GM23338 (cell line): ENCODE results near the gene IPPK. TPM values are rescaled to one million over a fixed set of nuclear protein-coding genes. Genes with fewer than 3 reads are reported as not detected.

Experiments used
- ATAC-seq: fragments of 200-7000 bp; cut with Tn5 transposase; 3 replicates; pipeline ENCODE4 v1.9.1; 2020
- DNase-seq: peaks from one replicate; pipeline ENCODE4 v3.0.0-alpha.2; 2015; ENCODE audit warnings: low spot score
- H2AFZ ChIP-seq: fragments of 200-600 bp; sonication (generic); 2 replicates; pipeline ENCODE4 v1.8.0; 2016; ENCODE audit warnings: antibody characterized with exemption, mild to moderate bottlenecking, moderate library complexity
- H3F3A ChIP-seq: fragments of 200-600 bp; sonication (generic); replicated peaks from 2 replicates; pipeline ENCODE4 v1.8.0; 2017; ENCODE audit warnings: antibody characterized with exemption, mixed run types, low read depth
- H3K27ac ChIP-seq: fragments of 200-600 bp; sonication (generic); 2 replicates; pipeline ENCODE4 v1.6.1; 2016; ENCODE audit warnings: low read depth
- H3K27me3 ChIP-seq: fragments of 200-600 bp; sonication (generic); 2 replicates; pipeline ENCODE4 v1.8.0; 2016; ENCODE audit warnings: mild to moderate bottlenecking, mixed run types, moderate library complexity; ENCODE audit not compliant: insufficient read depth
- H3K36me3 ChIP-seq: fragments of 200-600 bp; sonication (generic); 2 replicates; pipeline ENCODE4 v1.8.0; 2016; ENCODE audit warnings: mild to moderate bottlenecking; ENCODE audit not compliant: insufficient read depth
- H3K4me1 ChIP-seq: fragments of 200-600 bp; sonication (generic); 2 replicates; pipeline ENCODE4 v1.8.0; 2016; ENCODE audit warnings: mild to moderate bottlenecking, moderate library complexity; ENCODE audit not compliant: insufficient read depth
- H3K4me2 ChIP-seq: fragments of 200-600 bp; sonication (generic); 2 replicates; pipeline ENCODE4 v1.7.1; 2017; ENCODE audit warnings: mixed run types
- H3K4me3 ChIP-seq: fragments of 200-600 bp; sonication (generic); 2 replicates; pipeline ENCODE4 v1.6.1; 2016; ENCODE audit warnings: mixed run types
- H3K79me2 ChIP-seq: fragments of 200-600 bp; sonication (generic); replicated peaks from 2 replicates; pipeline ENCODE4 v1.8.0; 2017; ENCODE audit warnings: mild to moderate bottlenecking; ENCODE audit not compliant: insufficient read depth
- H3K9me2 ChIP-seq: fragments of 200-600 bp; sonication (generic); 2 replicates; pipeline ENCODE4 v1.8.0; 2017; ENCODE audit not compliant: insufficient read depth
- H4K20me1 ChIP-seq: fragments of 200-600 bp; sonication (generic); replicated peaks from 2 replicates; pipeline ENCODE4 v1.8.0; 2017; ENCODE audit warnings: mild to moderate bottlenecking; ENCODE audit not compliant: insufficient read depth
- H3K27ac Mint-ChIP-seq: 2 replicates; pipeline ENCODE4 v1.8.0; 2020; ENCODE audit warnings: inconsistent platforms, mild to moderate bottlenecking, moderate library complexity, mixed read lengths
- H3K27me3 Mint-ChIP-seq: 3 replicates; pipeline ENCODE4 v1.8.0; 2022; ENCODE audit warnings: low read depth, mild to moderate bottlenecking, moderate library complexity, mixed read lengths, inconsistent platforms; ENCODE audit not compliant: insufficient read depth, poor library complexity
- H3K36me3 Mint-ChIP-seq: 3 replicates; pipeline ENCODE4 v1.8.0; 2021; ENCODE audit warnings: low read depth, mild to moderate bottlenecking, inconsistent platforms, moderate library complexity, mixed read lengths
- H3K4me1 Mint-ChIP-seq: 3 replicates; pipeline ENCODE4 v1.8.0; 2020; ENCODE audit warnings: mild to moderate bottlenecking, inconsistent platforms, mixed read lengths
- H3K4me3 Mint-ChIP-seq: 3 replicates; pipeline ENCODE4 v1.8.0; 2021; ENCODE audit warnings: moderate library complexity, mild to moderate bottlenecking, inconsistent platforms, mixed read lengths
- H3K9me3 Mint-ChIP-seq: 3 replicates; pipeline ENCODE4 v1.8.0; 2020; ENCODE audit warnings: moderate library complexity, mild to moderate bottlenecking, inconsistent platforms, mixed read lengths
- CREB1 ChIP-seq: fragments of 250-450 bp; sonication (Bioruptor Pico); IDR thresholded peaks from 2 replicates; pipeline ENCODE4 v1.5.0; 2020; ENCODE audit warnings: low read depth, mild to moderate bottlenecking, moderate library complexity
- EZH2 ChIP-seq: fragments of 200-600 bp; sonication (generic); IDR thresholded peaks from one replicate; pipeline ENCODE4 v1.8.0; 2017; ENCODE audit warnings: antibody characterized with exemption, mild to moderate bottlenecking, low read depth; ENCODE audit not compliant: unreplicated experiment
- EZH2phosphoT487 ChIP-seq: fragments of 200-600 bp; sonication (generic); IDR thresholded peaks from one replicate; pipeline ENCODE4 v1.8.1; 2018; ENCODE audit warnings: antibody characterized with exemption; ENCODE audit not compliant: unreplicated experiment
- JUNB ChIP-seq: IDR thresholded peaks from one replicate; pipeline ENCODE4 v1.6.1; 2016; ENCODE audit warnings: antibody characterized with exemption; ENCODE audit not compliant: unreplicated experiment
- NANOG ChIP-seq: IDR thresholded peaks from 2 replicates; pipeline ENCODE4 v1.6.1; 2016; ENCODE audit warnings: antibody characterized with exemption, borderline replicate concordance
- POLR2AphosphoS5 ChIP-seq: IDR thresholded peaks from 2 replicates; pipeline ENCODE4 v1.6.1; 2016; ENCODE audit warnings: antibody characterized with exemption, low read depth
- STAT1 ChIP-seq: IDR thresholded peaks from one replicate; pipeline ENCODE4 v1.6.1; 2016; ENCODE audit warnings: antibody characterized with exemption; ENCODE audit not compliant: unreplicated experiment
- ZNF331 ChIP-seq: fragments of 250-450 bp; sonication (Bioruptor Pico); IDR thresholded peaks from 2 replicates; pipeline ENCODE4 v1.5.0; 2020; ENCODE audit warnings: low read depth, mild to moderate bottlenecking, moderate library complexity
- polyA plus RNA-seq: library from polyadenylated mRNA; unstranded; fragments of >200 nt; fragmentation: Nextera tagmentation; extraction: Ambion mirVana; gene quantifications from 2 replicates; pipeline ENCODE4 v1.2.1, GENCODE V29; 2016
- total RNA-seq: library from RNA; depleted of rRNA; stranded (reverse); fragments of >200 nt; shearing (Covaris generic); gene quantifications from 2 replicates; pipeline ENCODE4 v1.2.3, GENCODE V29; 2014
- TF ChIP-seq, protein P1 (sequence below), 2 experiments: fragments of 200-600 bp in 1 of 2; sonication (generic) in 1 of 2; conservative IDR thresholded peaks; 2 replicates each; pipeline versions ENCODE4 v1.5.1 to v1.6.1; 2016 to 2017; ENCODE audit warnings: antibody characterized with exemption in 2 of 2, low read depth in 2 of 2, mild to moderate bottlenecking in 2 of 2, moderate library complexity in 1 of 2
- TF ChIP-seq, protein P2 (sequence below): fragments of 250-450 bp; sonication (Bioruptor Pico); IDR thresholded peaks from 2 replicates; pipeline ENCODE4 v1.5.0; 2020; ENCODE audit warnings: mild to moderate bottlenecking, moderate library complexity
- TF ChIP-seq, protein P3 (sequence below): IDR thresholded peaks from one replicate; pipeline ENCODE4 v1.6.1; 2018; ENCODE audit warnings: antibody characterized with exemption; ENCODE audit not compliant: unreplicated experiment
- TF ChIP-seq, protein P4 (sequence below): IDR thresholded peaks from 2 replicates; pipeline ENCODE4 v1.6.1; 2016; ENCODE audit warnings: antibody characterized with exemption

Gene IPPK
- total and polyA plus RNA-seq, 2 experiments from 2014 or later = 6.5 to 17.5 TPM

DNA sequence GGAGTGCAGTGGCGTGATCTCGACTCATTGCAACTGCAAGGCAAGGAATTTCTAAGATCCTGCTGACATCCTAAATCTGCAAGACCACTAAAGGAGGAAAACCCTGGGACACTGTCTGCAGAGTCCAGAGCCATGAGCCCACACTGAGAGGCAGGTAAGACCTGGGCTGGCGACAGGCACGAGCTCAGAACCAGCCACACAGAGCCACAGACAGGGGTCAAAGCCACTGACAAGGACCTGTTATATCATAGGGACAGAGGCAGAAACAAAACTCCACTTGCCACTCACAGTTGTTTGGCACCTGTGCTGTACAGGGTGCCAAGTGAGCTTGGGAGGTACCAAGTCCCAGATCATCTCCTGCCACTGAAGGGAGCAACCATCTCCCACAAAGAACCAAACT is 34.2 kb downstream of the IPPK start:
- no peak for DNase-seq

More for the DNA sequence above, 34.2 kb downstream of the IPPK start:
- H3K27ac ChIP-seq = 0 out of 2 replicates have a peak overlapping the region, but pooled peaks have one; percentile 69
- ATAC-seq = no peak
- peaks cover 35% of the 10 kb centered on the region for H3K36me3 Mint-ChIP-seq
- H3K9me2 ChIP-seq = no peaks in the 10 kb centered on the region
- TF ChIP-seq, protein P1, sequence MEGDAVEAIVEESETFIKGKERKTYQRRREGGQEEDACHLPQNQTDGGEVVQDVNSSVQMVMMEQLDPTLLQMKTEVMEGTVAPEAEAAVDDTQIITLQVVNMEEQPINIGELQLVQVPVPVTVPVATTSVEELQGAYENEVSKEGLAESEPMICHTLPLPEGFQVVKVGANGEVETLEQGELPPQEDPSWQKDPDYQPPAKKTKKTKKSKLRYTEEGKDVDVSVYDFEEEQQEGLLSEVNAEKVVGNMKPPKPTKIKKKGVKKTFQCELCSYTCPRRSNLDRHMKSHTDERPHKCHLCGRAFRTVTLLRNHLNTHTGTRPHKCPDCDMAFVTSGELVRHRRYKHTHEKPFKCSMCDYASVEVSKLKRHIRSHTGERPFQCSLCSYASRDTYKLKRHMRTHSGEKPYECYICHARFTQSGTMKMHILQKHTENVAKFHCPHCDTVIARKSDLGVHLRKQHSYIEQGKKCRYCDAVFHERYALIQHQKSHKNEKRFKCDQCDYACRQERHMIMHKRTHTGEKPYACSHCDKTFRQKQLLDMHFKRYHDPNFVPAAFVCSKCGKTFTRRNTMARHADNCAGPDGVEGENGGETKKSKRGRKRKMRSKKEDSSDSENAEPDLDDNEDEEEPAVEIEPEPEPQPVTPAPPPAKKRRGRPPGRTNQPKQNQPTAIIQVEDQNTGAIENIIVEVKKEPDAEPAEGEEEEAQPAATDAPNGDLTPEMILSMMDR (conservative IDR thresholded peaks at IDR 0.05; ENCODE audit: low read depth in 2 of 2) = no peak
- TF ChIP-seq STAT1 = no peak
- TF ChIP-seq EZH2phosphoT487 = no peak
- TF ChIP-seq JUNB = no peak
- TF ChIP-seq NANOG = no peak
- TF ChIP-seq POLR2AphosphoS5 = no peak
- TF ChIP-seq, protein P2, sequence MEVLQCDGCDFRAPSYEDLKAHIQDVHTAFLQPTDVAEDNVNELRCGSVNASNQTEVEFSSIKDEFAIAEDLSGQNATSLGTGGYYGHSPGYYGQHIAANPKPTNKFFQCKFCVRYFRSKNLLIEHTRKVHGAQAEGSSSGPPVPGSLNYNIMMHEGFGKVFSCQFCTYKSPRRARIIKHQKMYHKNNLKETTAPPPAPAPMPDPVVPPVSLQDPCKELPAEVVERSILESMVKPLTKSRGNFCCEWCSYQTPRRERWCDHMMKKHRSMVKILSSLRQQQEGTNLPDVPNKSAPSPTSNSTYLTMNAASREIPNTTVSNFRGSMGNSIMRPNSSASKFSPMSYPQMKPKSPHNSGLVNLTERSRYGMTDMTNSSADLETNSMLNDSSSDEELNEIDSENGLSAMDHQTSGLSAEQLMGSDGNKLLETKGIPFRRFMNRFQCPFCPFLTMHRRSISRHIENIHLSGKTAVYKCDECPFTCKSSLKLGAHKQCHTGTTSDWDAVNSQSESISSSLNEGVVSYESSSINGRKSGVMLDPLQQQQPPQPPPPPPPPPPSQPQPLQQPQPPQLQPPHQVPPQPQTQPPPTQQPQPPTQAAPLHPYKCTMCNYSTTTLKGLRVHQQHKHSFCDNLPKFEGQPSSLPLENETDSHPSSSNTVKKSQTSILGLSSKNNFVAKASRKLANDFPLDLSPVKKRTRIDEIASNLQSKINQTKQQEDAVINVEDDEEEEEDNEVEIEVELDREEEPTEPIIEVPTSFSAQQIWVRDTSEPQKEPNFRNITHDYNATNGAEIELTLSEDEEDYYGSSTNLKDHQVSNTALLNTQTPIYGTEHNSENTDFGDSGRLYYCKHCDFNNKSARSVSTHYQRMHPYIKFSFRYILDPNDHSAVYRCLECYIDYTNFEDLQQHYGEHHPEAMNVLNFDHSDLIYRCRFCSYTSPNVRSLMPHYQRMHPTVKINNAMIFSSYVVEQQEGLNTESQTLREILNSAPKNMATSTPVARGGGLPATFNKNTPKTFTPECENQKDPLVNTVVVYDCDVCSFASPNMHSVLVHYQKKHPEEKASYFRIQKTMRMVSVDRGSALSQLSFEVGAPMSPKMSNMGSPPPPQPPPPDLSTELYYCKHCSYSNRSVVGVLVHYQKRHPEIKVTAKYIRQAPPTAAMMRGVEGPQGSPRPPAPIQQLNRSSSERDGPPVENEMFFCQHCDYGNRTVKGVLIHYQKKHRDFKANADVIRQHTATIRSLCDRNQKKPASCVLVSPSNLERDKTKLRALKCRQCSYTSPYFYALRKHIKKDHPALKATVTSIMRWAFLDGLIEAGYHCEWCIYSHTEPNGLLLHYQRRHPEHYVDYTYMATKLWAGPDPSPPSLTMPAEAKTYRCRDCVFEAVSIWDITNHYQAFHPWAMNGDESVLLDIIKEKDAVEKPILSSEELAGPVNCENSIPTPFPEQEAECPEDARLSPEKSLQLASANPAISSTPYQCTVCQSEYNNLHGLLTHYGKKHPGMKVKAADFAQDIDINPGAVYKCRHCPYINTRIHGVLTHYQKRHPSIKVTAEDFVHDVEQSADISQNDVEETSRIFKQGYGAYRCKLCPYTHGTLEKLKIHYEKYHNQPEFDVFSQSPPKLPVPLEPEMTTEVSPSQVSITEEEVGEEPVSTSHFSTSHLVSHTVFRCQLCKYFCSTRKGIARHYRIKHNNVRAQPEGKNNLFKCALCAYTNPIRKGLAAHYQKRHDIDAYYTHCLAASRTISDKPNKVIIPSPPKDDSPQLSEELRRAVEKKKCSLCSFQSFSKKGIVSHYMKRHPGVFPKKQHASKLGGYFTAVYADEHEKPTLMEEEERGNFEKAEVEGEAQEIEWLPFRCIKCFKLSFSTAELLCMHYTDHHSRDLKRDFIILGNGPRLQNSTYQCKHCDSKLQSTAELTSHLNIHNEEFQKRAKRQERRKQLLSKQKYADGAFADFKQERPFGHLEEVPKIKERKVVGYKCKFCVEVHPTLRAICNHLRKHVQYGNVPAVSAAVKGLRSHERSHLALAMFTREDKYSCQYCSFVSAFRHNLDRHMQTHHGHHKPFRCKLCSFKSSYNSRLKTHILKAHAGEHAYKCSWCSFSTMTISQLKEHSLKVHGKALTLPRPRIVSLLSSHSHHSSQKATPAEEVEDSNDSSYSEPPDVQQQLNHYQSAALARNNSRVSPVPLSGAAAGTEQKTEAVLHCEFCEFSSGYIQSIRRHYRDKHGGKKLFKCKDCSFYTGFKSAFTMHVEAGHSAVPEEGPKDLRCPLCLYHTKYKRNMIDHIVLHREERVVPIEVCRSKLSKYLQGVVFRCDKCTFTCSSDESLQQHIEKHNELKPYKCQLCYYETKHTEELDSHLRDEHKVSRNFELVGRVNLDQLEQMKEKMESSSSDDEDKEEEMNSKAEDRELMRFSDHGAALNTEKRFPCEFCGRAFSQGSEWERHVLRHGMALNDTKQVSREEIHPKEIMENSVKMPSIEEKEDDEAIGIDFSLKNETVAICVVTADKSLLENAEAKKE (CRISPR knock-in tag) = no peak
- TF ChIP-seq ZNF331 (CRISPR knock-in tag) = no peak
- TF ChIP-seq, protein P3, sequence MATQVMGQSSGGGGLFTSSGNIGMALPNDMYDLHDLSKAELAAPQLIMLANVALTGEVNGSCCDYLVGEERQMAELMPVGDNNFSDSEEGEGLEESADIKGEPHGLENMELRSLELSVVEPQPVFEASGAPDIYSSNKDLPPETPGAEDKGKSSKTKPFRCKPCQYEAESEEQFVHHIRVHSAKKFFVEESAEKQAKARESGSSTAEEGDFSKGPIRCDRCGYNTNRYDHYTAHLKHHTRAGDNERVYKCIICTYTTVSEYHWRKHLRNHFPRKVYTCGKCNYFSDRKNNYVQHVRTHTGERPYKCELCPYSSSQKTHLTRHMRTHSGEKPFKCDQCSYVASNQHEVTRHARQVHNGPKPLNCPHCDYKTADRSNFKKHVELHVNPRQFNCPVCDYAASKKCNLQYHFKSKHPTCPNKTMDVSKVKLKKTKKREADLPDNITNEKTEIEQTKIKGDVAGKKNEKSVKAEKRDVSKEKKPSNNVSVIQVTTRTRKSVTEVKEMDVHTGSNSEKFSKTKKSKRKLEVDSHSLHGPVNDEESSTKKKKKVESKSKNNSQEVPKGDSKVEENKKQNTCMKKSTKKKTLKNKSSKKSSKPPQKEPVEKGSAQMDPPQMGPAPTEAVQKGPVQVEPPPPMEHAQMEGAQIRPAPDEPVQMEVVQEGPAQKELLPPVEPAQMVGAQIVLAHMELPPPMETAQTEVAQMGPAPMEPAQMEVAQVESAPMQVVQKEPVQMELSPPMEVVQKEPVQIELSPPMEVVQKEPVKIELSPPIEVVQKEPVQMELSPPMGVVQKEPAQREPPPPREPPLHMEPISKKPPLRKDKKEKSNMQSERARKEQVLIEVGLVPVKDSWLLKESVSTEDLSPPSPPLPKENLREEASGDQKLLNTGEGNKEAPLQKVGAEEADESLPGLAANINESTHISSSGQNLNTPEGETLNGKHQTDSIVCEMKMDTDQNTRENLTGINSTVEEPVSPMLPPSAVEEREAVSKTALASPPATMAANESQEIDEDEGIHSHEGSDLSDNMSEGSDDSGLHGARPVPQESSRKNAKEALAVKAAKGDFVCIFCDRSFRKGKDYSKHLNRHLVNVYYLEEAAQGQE = no peak
- no peak for TF ChIP-seq CREB1 (CRISPR knock-in tag)
- TF ChIP-seq, protein P4, sequence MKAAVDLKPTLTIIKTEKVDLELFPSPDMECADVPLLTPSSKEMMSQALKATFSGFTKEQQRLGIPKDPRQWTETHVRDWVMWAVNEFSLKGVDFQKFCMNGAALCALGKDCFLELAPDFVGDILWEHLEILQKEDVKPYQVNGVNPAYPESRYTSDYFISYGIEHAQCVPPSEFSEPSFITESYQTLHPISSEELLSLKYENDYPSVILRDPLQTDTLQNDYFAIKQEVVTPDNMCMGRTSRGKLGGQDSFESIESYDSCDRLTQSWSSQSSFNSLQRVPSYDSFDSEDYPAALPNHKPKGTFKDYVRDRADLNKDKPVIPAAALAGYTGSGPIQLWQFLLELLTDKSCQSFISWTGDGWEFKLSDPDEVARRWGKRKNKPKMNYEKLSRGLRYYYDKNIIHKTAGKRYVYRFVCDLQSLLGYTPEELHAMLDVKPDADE = no peak
- TF ChIP-seq EZH2 = no peak
- no peak overlapping the region for H3K4me2 ChIP-seq
- H2AFZ ChIP-seq = no peak overlapping the region
- peaks cover 8% of the 10 kb centered on the region; the same call in 1 of the 2 replicates for H3K36me3 ChIP-seq
- 0 out of 2 replicates have a peak, but pooled peaks cover 4% of the 10 kb centered on the region for H3F3A ChIP-seq
- H3K4me1 Mint-ChIP-seq = no peaks in the 10 kb centered on the region; the same call in 2 of the 3 replicates
- no peaks in the 10 kb centered on the region for H3K9me3 Mint-ChIP-seq
- H3K27me3 Mint-ChIP-seq = peaks cover 9% of the 10 kb centered on the region
- H3K79me2 ChIP-seq = no peaks in the 10 kb centered on the region
- no peaks in the 10 kb centered on the region for H3K27me3 ChIP-seq
- no peak overlapping the region for H3K4me3 Mint-ChIP-seq
- no peak overlapping the region for H3K27ac Mint-ChIP-seq
- no peaks in the 10 kb centered on the region; the same call in 1 of the 2 replicates for H4K20me1 ChIP-seq
- no peak overlapping the region for H3K4me3 ChIP-seq
- no peaks in the 10 kb centered on the region for H3K4me1 ChIP-seq
